GM12878 (cell line): Measurements from ENCODE around the gene MAML2. TPM values are rescaled to one million over a fixed set of nuclear protein-coding genes. Genes with fewer than 3 reads are reported as not detected.

ENCODE experiments used
- ATAC-seq: fragments of 200-7000 bp; cut with Tn5 transposase; 3 replicates; pipeline ENCODE4 v1.9.1; 2020; ENCODE audit warnings: mild to moderate bottlenecking, moderate library complexity
- BruUV-seq: library from RNA; stranded (reverse); fragments of 400-500 nt; replicated peaks from 2 replicates; lab custom pipeline; 2021; lab: Mats Ljungman, UMichigan
- CTCF ChIA-PET: fragments of 300-600 bp; sonication (Branson Sonifier 250); formaldehyde crosslinking; extraction: SDS; loops from one replicate; lab custom pipeline; 2021; ENCODE audit warnings: inconsistent platforms; lab: Yijun Ruan, JAX
- POLR2A ChIA-PET: fragments of 350-600 bp; formaldehyde crosslinking; extraction: SDS; loops from one replicate; lab custom pipeline; 2021; ENCODE audit warnings: inconsistent platforms; lab: Charles Lee
- RAD21 ChIA-PET: fragments of 300-600 bp; sonication (Branson Sonifier 250); formaldehyde crosslinking; loops from one replicate; lab custom pipeline; 2023; ENCODE audit warnings: antibody characterized with exemption; ENCODE audit not compliant: unreplicated experiment; lab: Charles Lee
- SMC1A ChIA-PET: fragments of 300-600 bp; sonication (Branson Sonifier 250); formaldehyde crosslinking; loops from one replicate; lab custom pipeline; 2023; ENCODE audit not compliant: unreplicated experiment, uncharacterized antibody; lab: Charles Lee
- DNase-seq: peaks from one replicate; pipeline ENCODE4 v3.0.0-alpha.2; 2011; ENCODE audit warnings: low read depth, low spot score
- FAIRE-seq: peaks from 3 replicates; lab custom pipeline; 2011; peaks lifted over from hg19 to GRCh38; lab: Jason Lieb, UNC
- H2AFZ ChIP-seq: 2 replicates; pipeline ENCODE4 v1.6.0; 2011; ENCODE audit warnings: low read depth, low read length, control low read depth; ENCODE audit not compliant: control insufficient read depth
- H3K27ac ChIP-seq: 2 replicates; pipeline ENCODE4 v1.5.1; 2011; ENCODE audit warnings: control low read depth; ENCODE audit not compliant: control insufficient read depth, insufficient read depth
- H3K27me3 ChIP-seq, 2 experiments: replicated peaks in 1 of 2; 2 replicates each; pipeline versions ENCODE4 v1.6.0 to v1.6.1; 2011; ENCODE audit warnings: low read length in 1 of 2; ENCODE audit not compliant: control insufficient read depth in 2 of 2, insufficient read depth in 2 of 2
- H3K36me3 ChIP-seq, 2 experiments: 2 replicates each; pipeline ENCODE4 v1.5.1; 2011; ENCODE audit warnings: low read length in 1 of 2; ENCODE audit not compliant: control insufficient read depth in 2 of 2, insufficient read depth in 2 of 2
- H3K4me1 ChIP-seq: 2 replicates; pipeline ENCODE4 v1.6.1; 2011; ENCODE audit warnings: mild to moderate bottlenecking, low read length, moderate library complexity, mixed read lengths; ENCODE audit not compliant: control insufficient read depth, insufficient read depth
- H3K4me2 ChIP-seq: 2 replicates; pipeline ENCODE4 v1.6.0; 2011; ENCODE audit warnings: control low read depth; ENCODE audit not compliant: control insufficient read depth, insufficient read depth
- H3K4me3 ChIP-seq: fragments of 200-600 bp; sonication (generic); 2 replicates; pipeline ENCODE4 v1.5.1; 2016
- H3K79me2 ChIP-seq: 2 replicates; pipeline ENCODE4 v1.6.0; 2011; ENCODE audit warnings: low read length; ENCODE audit not compliant: control insufficient read depth, insufficient read depth
- H3K9ac ChIP-seq: 2 replicates; pipeline ENCODE4 v1.8.0; 2011; ENCODE audit warnings: low read length, control low read depth, mixed read lengths; ENCODE audit not compliant: control insufficient read depth, insufficient read depth
- H3K9me3 ChIP-seq: replicated peaks from 3 replicates; pipeline ENCODE4 v1.5.1; 2011; ENCODE audit warnings: mild to moderate bottlenecking, low read length; ENCODE audit not compliant: control insufficient read depth, insufficient read depth
- H4K20me1 ChIP-seq: 2 replicates; pipeline ENCODE4 v1.6.0; 2011; ENCODE audit not compliant: control insufficient read depth, insufficient read depth
- BCL3 ChIP-seq: IDR thresholded peaks from 2 replicates; pipeline ENCODE4 v1.6.1; 2011; ENCODE audit warnings: borderline replicate concordance, low read depth, mild to moderate bottlenecking, moderate library complexity, low read length; ENCODE audit not compliant: insufficient read depth, poor library complexity, severe bottlenecking
- BMI1 ChIP-seq: fragments of 450-650 bp; IDR thresholded peaks from 2 replicates; pipeline ENCODE4 v1.6.1; 2016; ENCODE audit warnings: mild to moderate bottlenecking, moderate library complexity, borderline replicate concordance
- BRCA1 ChIP-seq: IDR thresholded peaks from 2 replicates; pipeline ENCODE4 v1.6.1; 2011; ENCODE audit warnings: low read depth, low read length, improper control_type of control experiment
- CBFB ChIP-seq: IDR thresholded peaks from 2 replicates; pipeline ENCODE4 v1.6.1; 2016; ENCODE audit warnings: antibody characterized with exemption, low read depth
- GATAD2B ChIP-seq: fragments of 450-650 bp; conservative IDR thresholded peaks from 2 replicates; pipeline ENCODE4 v1.6.1; 2017; ENCODE audit warnings: low read depth, mild to moderate bottlenecking, moderate library complexity
- JUND ChIP-seq: IDR thresholded peaks from 2 replicates; pipeline ENCODE4 v1.6.1; 2012; ENCODE audit warnings: low read depth, mild to moderate bottlenecking, low read length, improper control_type of control experiment, moderate library complexity
- NFYB ChIP-seq: IDR thresholded peaks from 2 replicates; pipeline ENCODE4 v1.6.1; 2011; ENCODE audit warnings: low read depth, mild to moderate bottlenecking, low read length, improper control_type of control experiment, moderate library complexity; ENCODE audit not compliant: insufficient read depth
- POU2F2 ChIP-seq: IDR thresholded peaks from 3 replicates; pipeline ENCODE4 v1.6.1; 2011; ENCODE audit warnings: low read depth, mild to moderate bottlenecking, low read length, borderline replicate concordance
- SMAD5 ChIP-seq: IDR thresholded peaks from 2 replicates; pipeline ENCODE4 v1.6.1; 2016; ENCODE audit warnings: antibody characterized with exemption, low read depth
- SPI1 ChIP-seq: IDR thresholded peaks from 2 replicates; pipeline ENCODE4 v1.6.1; 2011; ENCODE audit warnings: low read depth, mild to moderate bottlenecking, low read length, moderate library complexity, borderline replicate concordance; ENCODE audit not compliant: insufficient read depth
- ZNF622 ChIP-seq: fragments of 450-650 bp; IDR thresholded peaks from 2 replicates; pipeline ENCODE4 v1.6.1; 2017; ENCODE audit warnings: mild to moderate bottlenecking, inconsistent platforms
- WGBS: methylation state at CpG from one replicate; pipeline ENCODE4 v1.1.6; 2016; ENCODE audit warnings: low lambda C conversion rate; ENCODE audit not compliant: insufficient replicate concordance, insufficient coverage; ENCODE audit errors: missing lambda C conversion rate; 5-methylcytosine and 5-hydroxymethylcytosine counted together
- in situ Hi-C: fragments of 300-500 bp; cut with MboI; formaldehyde crosslinking; loops from 9 replicates; pipeline ENCODE4 v1.14.3; 2018; ENCODE audit warnings: mixed read lengths
- intact Hi-C: fragments of 100-400 bp; cut with micrococcal nuclease; formaldehyde crosslinking; loops from one replicate; pipeline ENCODE4 v1.14.2; 2022; ENCODE audit not compliant: unreplicated experiment
- polyA plus RNA-seq, 11 experiments: library from polyadenylated mRNA; depleted of rRNA in 4 of 11; unstranded in 6 of 11; stranded (reverse) in 5 of 11; fragments of >200 nt; fragmentation: Nextera tagmentation in 4 of 11; fragmentation: Illumina TruSeq in 1 of 11; extraction: Ambion mirVana in 4 of 11; extraction: Trizol in 1 of 11; gene quantifications; 1 replicate in 1 of 11; 2 replicates in 10 of 11; pipeline versions ENCODE4 v1.2.1 to v1.2.3, GENCODE V29; 2011 to 2016; ENCODE audit warnings: inconsistent platforms in 2 of 11, missing spikeins in 2 of 11, low read depth in 1 of 11
- total RNA-seq, 4 experiments: library from RNA; depleted of rRNA in 3 of 4; stranded (reverse); fragments of >200 nt in 3 of 4; fragmentation: Illumina TruSeq in 1 of 4; extraction: Trizol in 1 of 4; gene quantifications; 2 replicates each; pipeline versions ENCODE4 v1.2.1 to v1.2.3, GENCODE V29; 2013 to 2021
- TF ChIP-seq, protein P1 (sequence below): fragments of 150-350 bp; IDR thresholded peaks from 2 replicates; pipeline ENCODE4 v1.6.1; 2014; ENCODE audit warnings: mild to moderate bottlenecking, low read depth, low read length
- TF ChIP-seq, protein P2 (sequence below): IDR thresholded peaks from 2 replicates; pipeline ENCODE4 v1.6.1; 2012; ENCODE audit warnings: low read depth, low read length, improper control_type of control experiment

The MAML2 gene
- total and polyA plus RNA-seq, 10 of the 15 experiments (the other 5 are each of a cell fraction or from before 2014, with no cell fraction given), result 2.5 to 15.1 (median 12.0) TPM

DNA sequence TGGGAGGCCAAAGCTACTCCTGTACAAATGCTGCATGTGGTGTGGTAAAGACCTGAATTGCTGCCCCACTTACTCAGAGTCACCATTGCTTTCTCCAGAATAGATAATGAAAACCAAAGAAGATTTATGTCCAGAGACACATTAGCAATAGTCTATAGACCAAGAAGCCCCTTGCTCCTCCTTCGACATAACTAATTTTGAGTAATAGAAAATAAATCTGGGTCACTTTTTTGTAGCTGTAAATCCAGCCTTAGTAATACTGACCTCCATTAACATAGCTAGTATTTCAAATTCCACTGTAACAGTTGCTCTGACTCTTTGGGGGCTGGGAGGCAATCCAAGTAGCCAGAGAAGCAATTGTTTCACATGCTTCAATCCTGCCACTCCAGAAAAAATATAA, 145.9 kb downstream of the MAML2 start:
- no TSS peak for BruUV-seq
- Histone ChIP-seq H3K4me1 (peaks cover 41% of the 10 kb centered on the region), H3K4me3 (no peak overlapping the region), H3K79me2 (peaks cover 24% of the 10 kb centered on the region), H3K27me3 (no peaks in the 10 kb centered on the region), H3K36me3 (no peaks in the 10 kb centered on the region), H3K9ac (no peak overlapping the region), H3K9me3 (peaks cover 1% of the 10 kb centered on the region; the same call in 2 of the 3 replicates), H2AFZ (no peak overlapping the region), H3K27ac (peak overlapping the region; percentile 98), H3K4me2 (no peak overlapping the region), H4K20me1 (no peaks in the 10 kb centered on the region)
- in situ Hi-C loops, result no loop called here
- no peak for FAIRE-seq
- POLR2A ChIA-PET, result interaction anchor here (0.9 kb wide), 1 partner anchor 41 kb away, joined by 3 read pairs; no protein-coding TSS in a partner anchor
- intact Hi-C loops, result no loop called here
- RAD21 ChIA-PET, result interaction anchor here (0.9 to 2.5 kb wide), 7 partner anchors 9 to 146 kb away, joined by 3 to 20 read pairs (median 7); partner anchors contain the start of gene MAML2
- TF ChIP-seq NFYB, result no peak
- no peak for TF ChIP-seq GATAD2B
- TF ChIP-seq JUND, result no peak
- TF ChIP-seq POU2F2, result no peak
- no peak for TF ChIP-seq CBFB
- TF ChIP-seq BCL3, result no peak
- no peak for TF ChIP-seq SMAD5
- TF ChIP-seq BMI1, result no peak
- no peak for TF ChIP-seq SPI1
- TF ChIP-seq, protein P1, sequence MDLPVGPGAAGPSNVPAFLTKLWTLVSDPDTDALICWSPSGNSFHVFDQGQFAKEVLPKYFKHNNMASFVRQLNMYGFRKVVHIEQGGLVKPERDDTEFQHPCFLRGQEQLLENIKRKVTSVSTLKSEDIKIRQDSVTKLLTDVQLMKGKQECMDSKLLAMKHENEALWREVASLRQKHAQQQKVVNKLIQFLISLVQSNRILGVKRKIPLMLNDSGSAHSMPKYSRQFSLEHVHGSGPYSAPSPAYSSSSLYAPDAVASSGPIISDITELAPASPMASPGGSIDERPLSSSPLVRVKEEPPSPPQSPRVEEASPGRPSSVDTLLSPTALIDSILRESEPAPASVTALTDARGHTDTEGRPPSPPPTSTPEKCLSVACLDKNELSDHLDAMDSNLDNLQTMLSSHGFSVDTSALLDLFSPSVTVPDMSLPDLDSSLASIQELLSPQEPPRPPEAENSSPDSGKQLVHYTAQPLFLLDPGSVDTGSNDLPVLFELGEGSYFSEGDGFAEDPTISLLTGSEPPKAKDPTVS, result no peak
- TF ChIP-seq ZNF622, result no peak
- TF ChIP-seq, protein P2, sequence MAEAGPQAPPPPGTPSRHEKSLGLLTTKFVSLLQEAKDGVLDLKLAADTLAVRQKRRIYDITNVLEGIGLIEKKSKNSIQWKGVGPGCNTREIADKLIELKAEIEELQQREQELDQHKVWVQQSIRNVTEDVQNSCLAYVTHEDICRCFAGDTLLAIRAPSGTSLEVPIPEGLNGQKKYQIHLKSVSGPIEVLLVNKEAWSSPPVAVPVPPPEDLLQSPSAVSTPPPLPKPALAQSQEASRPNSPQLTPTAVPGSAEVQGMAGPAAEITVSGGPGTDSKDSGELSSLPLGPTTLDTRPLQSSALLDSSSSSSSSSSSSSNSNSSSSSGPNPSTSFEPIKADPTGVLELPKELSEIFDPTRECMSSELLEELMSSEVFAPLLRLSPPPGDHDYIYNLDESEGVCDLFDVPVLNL, result no peak
- no peak for TF ChIP-seq BRCA1
- ATAC-seq, result no peak
- WGBS, result 100% methylated on average over 1 of the region's 1 CpG
- SMC1A ChIA-PET, result interaction anchor here (0.7 to 3.2 kb wide), 18 partner anchors 8 to 145 kb away, joined by 3 to 26 read pairs (median 4); partner anchors contain the start of gene MAML2
- DNase-seq, result no peak
- CTCF ChIA-PET, result interaction anchor here (1.1 to 2.8 kb wide), 5 partner anchors 8 to 145 kb away, joined by 3 to 12 read pairs (median 10); partner anchors contain the start of gene MAML2
